PC-9 (cell line): ENCODE results near the gene SEC24B.

ENCODE experiments used
- CTCF ChIP-seq: fragments of 200-600 bp; sonication (generic); conservative IDR thresholded peaks from 2 replicates; pipeline ENCODE4 v1.6.1; 2017; ENCODE audit warnings: mixed run types, antibody characterized with exemption, mild to moderate bottlenecking, moderate library complexity
- EZH2 ChIP-seq: fragments of 200-600 bp; sonication (generic); IDR thresholded peaks from 2 replicates; pipeline ENCODE4 v1.8.0; 2017; ENCODE audit warnings: antibody characterized with exemption, low read depth

- no peak for TF ChIP-seq CTCF
- TF ChIP-seq EZH2, result no peak
These were observed 26.4 kb upstream of the SEC24B start for GRCh38 chr4:109407027-109407737.
